Aorta (tissue), 5 donors: ENCODE data around the gene MPST. TPM values are rescaled to one million over a fixed set of nuclear protein-coding genes. Genes with fewer than 3 reads are reported as not detected.

Experiments
- ATAC-seq: fragments of 200-7000 bp; cut with Tn5 transposase; one replicate; pipeline ENCODE4 v1.9.1; 2022; ENCODE audit warnings: moderate library complexity; ENCODE audit not compliant: low FRiP score
- DNase-seq, 2 donors: peaks; one replicate each; pipeline ENCODE4 v3.0.0-alpha.2; 2020
- H3K27ac ChIP-seq, 2 donors: one replicate each; pipeline ENCODE4 v1.5.1; 2013; ENCODE audit warnings: low read length in 2 of 2, mild to moderate bottlenecking in 2 of 2, moderate library complexity in 2 of 2, control low read depth in 1 of 2, inconsistent platforms in 1 of 2, low read depth in 1 of 2
- H3K27me3 ChIP-seq, 2 donors: one replicate each; pipeline ENCODE4 v1.6.1; 2013; ENCODE audit warnings: control low read depth in 1 of 2, low read length in 1 of 2, mild to moderate bottlenecking in 1 of 2, moderate library complexity in 1 of 2; ENCODE audit not compliant: insufficient read depth in 2 of 2, control insufficient read depth in 1 of 2
- H3K36me3 ChIP-seq, 2 donors: one replicate each; pipeline ENCODE4 v1.6.1; 2013; ENCODE audit warnings: control low read depth in 1 of 2, low read length in 1 of 2, mild to moderate bottlenecking in 1 of 2; ENCODE audit not compliant: insufficient read depth in 2 of 2, control insufficient read depth in 1 of 2
- H3K4me1 ChIP-seq, 2 donors: one replicate each; pipeline ENCODE4 v1.6.1; 2013; ENCODE audit warnings: low read length in 2 of 2, control low read depth in 1 of 2, mild to moderate bottlenecking in 1 of 2, moderate library complexity in 1 of 2; ENCODE audit not compliant: insufficient read depth in 2 of 2, control insufficient read depth in 1 of 2
- H3K4me3 ChIP-seq, 2 donors: one replicate each; pipeline ENCODE4 v1.5.1; 2013; ENCODE audit warnings: low read length in 2 of 2, control low read depth in 1 of 2, mild to moderate bottlenecking in 1 of 2
- H3K9me3 ChIP-seq: one replicate; pipeline ENCODE4 v1.6.1; 2013; ENCODE audit warnings: mild to moderate bottlenecking, low read length; ENCODE audit not compliant: control insufficient read depth
- WGBS, 2 donors: extraction: QIAGEN DNeasy Blood & Tissue Kit; methylation state at CpG; one replicate each; pipeline ENCODE4 v1.1.7; 2013; 5-methylcytosine and 5-hydroxymethylcytosine counted together
- intact Hi-C, 2 donors: fragments of 100-400 bp; cut with DNase I; formaldehyde crosslinking; loops; one replicate each; pipeline versions ENCODE4 v1.14.2 to v1.15.0; 2022
- polyA plus RNA-seq, 2 donors: library from polyadenylated mRNA; stranded (reverse); fragments of 200-250 nt; gene quantifications; one replicate each; pipeline ENCODE4 v1.2.3, GENCODE V29; 2013
- total RNA-seq, 2 donors: library from RNA; stranded (reverse); fragmentation: NEBNext Ultra II Directional; extraction: Animal tissue kit (Norgen Biotek cat#: 25700); gene quantifications; one replicate each; pipeline ENCODE4 v1.2.1, GENCODE V29; 2021
- donor health status: healthy with polysubstance abuse.
- donor health status: Bipolar disorder and iron deficiency.
- donor health status: DM: no; HTN: no; CAD: no.
- donor health status: DM: no; HTN: no; CAD: no.
- donor health status: DM: yes; HTN: yes; CAD: no.

The MPST gene
- total and polyA plus RNA-seq, 4 donors: 30.8 to 102 (median 46.8) TPM

- intact Hi-C loops: no loop called here
- H3K4me1 ChIP-seq: no peaks in the 10 kb centered on the region
- no peak for DNase-seq
- no peak overlapping the region for H3K4me3 ChIP-seq
- 88 to 93% methylated on average over 20 of the region's 20 CpGs for WGBS, 2 donors
- H3K9me3 ChIP-seq: no peaks in the 10 kb centered on the region
- no peak overlapping the region for H3K27ac ChIP-seq
- no peaks in the 10 kb centered on the region for H3K36me3 ChIP-seq
- H3K27me3 ChIP-seq: no peaks in the 10 kb centered on the region
- ATAC-seq: no peak
Measured at GRCh38 chr22:37010976-37011375, 8.6 kb upstream of the MPST start.

- Histone ChIP-seq H3K27ac (no peak overlapping the region), H3K36me3 (no peaks in the 10 kb centered on the region), H3K27me3 (no peaks in the 10 kb centered on the region), H3K4me1 (no peaks in the 10 kb centered on the region), H3K9me3 (no peaks in the 10 kb centered on the region), H3K4me3 (no peak overlapping the region)
- ATAC-seq (no peak), DNase-seq (no peak)
- intact Hi-C loops: no loop called here
- WGBS, 2 donors: 94 to 95% methylated on average over 3 of the region's 3 CpGs
Measured at GRCh38 chr22:37011472-37011871, 8.1 kb upstream of the MPST start.

GRCh38 chr22:37012262-37012904 lies 7.2 kb upstream of the MPST start:
- Histone ChIP-seq H3K36me3 (no peaks in the 10 kb centered on the region), H3K4me3 (no peak overlapping the region), H3K4me1 (no peaks in the 10 kb centered on the region), H3K27me3 (no peaks in the 10 kb centered on the region), H3K27ac (no peak overlapping the region), H3K9me3 (no peaks in the 10 kb centered on the region)
- ATAC-seq (no peak), DNase-seq (no peak)
- intact Hi-C loops: no loop called here
- 73% methylated on average over 9 of the region's 9 CpGs for WGBS, 2 donors

GRCh38 chr22:37012956-37013355 lies 6.6 kb upstream of the MPST start:
- ATAC-seq (no peak), DNase-seq (no peak)
- Histone ChIP-seq H3K27me3 (no peaks in the 10 kb centered on the region), H3K4me1 (peaks cover 0 to 1% of the 10 kb centered on the region in 2 donors), H3K4me3 (no peak overlapping the region), H3K9me3 (no peaks in the 10 kb centered on the region), H3K36me3 (no peaks in the 10 kb centered on the region), H3K27ac (no peak overlapping the region)
- WGBS, 2 donors: 77 to 90% methylated on average over 10 of the region's 10 CpGs
- intact Hi-C loops: no loop called here

- H3K27ac ChIP-seq: no peak overlapping the region
- ATAC-seq (no peak), DNase-seq (no peak)
Measured at GRCh38 chr22:37014415-37014806, 5.1 kb upstream of the MPST start.

GRCh38 chr22:37014835-37015586 lies 4.5 kb upstream of the MPST start:
- Histone ChIP-seq H3K4me1 (peaks cover 0 to 3% of the 10 kb centered on the region in 2 donors), H3K27ac (no peak overlapping the region), H3K9me3 (no peaks in the 10 kb centered on the region), H3K36me3 (no peaks in the 10 kb centered on the region), H3K4me3 (no peak overlapping the region), H3K27me3 (no peaks in the 10 kb centered on the region)
- WGBS, 2 donors: 81 to 86% methylated on average over 12 of the region's 12 CpGs
- no peak for DNase-seq
- intact Hi-C loops: no loop called here
- ATAC-seq: no peak

More at GRCh38 chr22:37014415-37014806, 5.1 kb upstream of the MPST start:
- Histone ChIP-seq H3K36me3 (no peaks in the 10 kb centered on the region), H3K9me3 (no peaks in the 10 kb centered on the region), H3K4me1 (peaks cover 0 to 3% of the 10 kb centered on the region in 2 donors), H3K4me3 (no peak overlapping the region), H3K27me3 (no peaks in the 10 kb centered on the region)
- 83 to 87% methylated on average over 4 of the region's 4 CpGs for WGBS, 2 donors
- intact Hi-C loops: no loop called here

- ATAC-seq (no peak), DNase-seq (no peak)
- H3K9me3 ChIP-seq: no peaks in the 10 kb centered on the region
- peaks cover 0 to 3% of the 10 kb centered on the region in 2 donors for H3K4me1 ChIP-seq
- intact Hi-C loops: no loop called here
- H3K36me3 ChIP-seq: no peaks in the 10 kb centered on the region
- no peaks in the 10 kb centered on the region for H3K27me3 ChIP-seq
- H3K27ac ChIP-seq: no peak overlapping the region
- 88 to 94% methylated on average over 4 of the region's 4 CpGs for WGBS, 2 donors
- no peak overlapping the region for H3K4me3 ChIP-seq
Measured at GRCh38 chr22:37015587-37015878, 4.0 kb upstream of the MPST start.

- H3K4me3 ChIP-seq: no peak overlapping the region
- no peak for DNase-seq
- intact Hi-C loops: no loop called here
Measured at GRCh38 chr22:37016134-37016910, 3.2 kb upstream of the MPST start.

More at GRCh38 chr22:37016134-37016910, 3.2 kb upstream of the MPST start:
- Histone ChIP-seq H3K27me3 (no peaks in the 10 kb centered on the region), H3K27ac (no peak overlapping the region), H3K9me3 (no peaks in the 10 kb centered on the region), H3K36me3 (no peaks in the 10 kb centered on the region), H3K4me1 (peaks cover 0 to 3% of the 10 kb centered on the region in 2 donors)
- ATAC-seq: no peak
- 94 to 95% methylated on average over 14 of the region's 14 CpGs for WGBS, 2 donors
